H1 (cell line): Measurements from ENCODE around the gene MAP4K4. TPM values are rescaled to one million over a fixed set of nuclear protein-coding genes. Genes with fewer than 3 reads are reported as not detected.

Experiments used
- CHD1 ChIP-seq: IDR thresholded peaks from 2 replicates; pipeline ENCODE4 v1.6.1; 2012; ENCODE audit warnings: low read depth, low read length, improper control_type of control experiment
- CTCF ChIP-seq, 3 experiments: IDR thresholded peaks; 1 replicate in 2 of 3; 2 replicates in 1 of 3; pipeline versions ENCODE4 v1.5.1 to v1.6.1; 2011; ENCODE audit warnings: low read length in 3 of 3, mild to moderate bottlenecking in 3 of 3, inconsistent platforms in 2 of 3, low read depth in 1 of 3, moderate library complexity in 1 of 3; ENCODE audit not compliant: insufficient read depth in 1 of 3; ENCODE audit errors: control extremely low read depth in 1 of 3
- GTF2F1 ChIP-seq: IDR thresholded peaks from 2 replicates; pipeline ENCODE4 v1.6.1; 2012; ENCODE audit warnings: low read depth, low read length, improper control_type of control experiment, borderline replicate concordance
- JUN ChIP-seq: IDR thresholded peaks from 2 replicates; pipeline ENCODE4 v1.6.1; 2011; ENCODE audit warnings: low read depth, mild to moderate bottlenecking, improper control_type of control experiment, low read length
- JUND ChIP-seq: IDR thresholded peaks from 2 replicates; pipeline ENCODE4 v1.6.1; 2011; ENCODE audit warnings: mild to moderate bottlenecking, improper control_type of control experiment, low read length
- KDM5A ChIP-seq: fragments of 200-600 bp; IDR thresholded peaks from 2 replicates; pipeline ENCODE4 v1.7.1; 2012; ENCODE audit warnings: mild to moderate bottlenecking, low read length, inconsistent platforms, mixed read lengths
- POLR2A ChIP-seq, 2 experiments: IDR thresholded peaks; 1 replicate in 1 of 2; 2 replicates in 1 of 2; pipeline ENCODE4 v1.6.1; 2011; ENCODE audit warnings: low read depth in 2 of 2, low read length in 2 of 2, mild to moderate bottlenecking in 2 of 2; ENCODE audit errors: control extremely low read depth in 1 of 2
- RAD21 ChIP-seq, 2 experiments: IDR thresholded peaks in 1 of 2; conservative IDR thresholded peaks in 1 of 2; 2 replicates each; pipeline ENCODE4 v1.6.1; 2011; ENCODE audit warnings: low read depth in 2 of 2, low read length in 2 of 2, improper control_type of control experiment in 1 of 2, inconsistent platforms in 1 of 2, mild to moderate bottlenecking in 1 of 2, moderate library complexity in 1 of 2
- SRF ChIP-seq: IDR thresholded peaks from 2 replicates; pipeline ENCODE4 v1.6.1; 2011; ENCODE audit warnings: mild to moderate bottlenecking, low read depth, low read length, moderate library complexity
- polyA plus RNA-seq, 7 experiments: library from polyadenylated mRNA; depleted of rRNA in 3 of 7; stranded (reverse) in 5 of 7; unstranded in 2 of 7; fragments of >200 nt in 5 of 7; fragments of 200-250 nt in 2 of 7; gene quantifications; 1 replicate in 5 of 7; 2 replicates in 1 of 7; 4 replicates in 1 of 7; pipeline versions ENCODE4 v1.2.1 to v1.2.3, GENCODE V29; 2011 to 2013; ENCODE audit warnings: missing spikeins in 2 of 7, mixed read lengths in 2 of 7
- total RNA-seq: library from RNA; stranded (reverse); fragmentation: NEBNext Ultra II Directional; extraction: Animal tissue kit (Norgen Biotek cat#: 25700); gene quantifications from 2 replicates; pipeline ENCODE4 v1.2.1, GENCODE V29; 2021

Gene MAP4K4
- total and polyA plus RNA-seq, 2 of the 8 experiments (the other 6 are each of a cell fraction or from before 2014, with no cell fraction given) = 53.2 to 138 TPM

- TF ChIP-seq CTCF (IDR thresholded peaks at IDR 0.05; ENCODE audit: control extremely low read depth in 1 of 3, insufficient read depth in 1 of 3, low read depth in 1 of 3, low read length in 3 of 3) (no peak), JUN (no peak), JUND (no peak), KDM5A (no peak), GTF2F1 (no peak), RAD21 (IDR thresholded peaks at IDR 0.05 in 1 of 2, conservative IDR thresholded peaks at IDR 0.05 in 1 of 2; ENCODE audit: low read depth in 2 of 2, low read length in 2 of 2) (no peak), POLR2A (IDR thresholded peaks at IDR 0.05; ENCODE audit: control extremely low read depth in 1 of 2, low read depth in 2 of 2, low read length in 2 of 2) (no peak), SRF (no peak), CHD1 (no peak)
Measured at GRCh38 chr2:101723371-101724124, 26.0 kb downstream of the MAP4K4 start (continued).
